ENCODE results near the gene AKAP17A.
"Not testable (repeated sequence)": the region's sequence is repeated elsewhere in the genome, so short reads cannot be mapped to it uniquely, and the experiment has no call there.

AKAP17A gene

GRCh38 chrX:1606496-1606895 lies 15.1 kb downstream of the AKAP17A start:
- no peak for DNase-seq

- no peak for DNase-seq
Observed at GRCh38 chrX:1609311-1609710, 17.9 kb downstream of the AKAP17A start.

- no peak for DNase-seq
Observed at GRCh38 chrX:1609762-1610161, 18.4 kb downstream of the AKAP17A start.

GRCh38 chrX:1610166-1610565 lies 18.8 kb downstream of the AKAP17A start:
- DNase-seq, result no peak

- no peak for DNase-seq
Observed at GRCh38 chrX:1610736-1611135, 19.3 kb downstream of the AKAP17A start.

- no peak for DNase-seq
Observed at GRCh38 chrX:1612641-1613286, 21.4 kb downstream of the AKAP17A start.

- no peak for DNase-seq
Observed at GRCh38 chrX:1614927-1615326, 23.5 kb downstream of the AKAP17A start, which contains the start of gene ASMT. Gene ASMT (plus strand): TSS chrX:1615059. CDS start chrX:1615200, 141 bp downstream.

- no peak for DNase-seq
Observed at GRCh38 chrX:1618689-1619088, 27.3 kb downstream of the AKAP17A start.

GRCh38 chrX:1623691-1624090 lies 32.3 kb downstream of the AKAP17A start:
- DNase-seq, result no peak

GRCh38 chrX:1624158-1624860 lies 32.9 kb downstream of the AKAP17A start:
- not testable (repeated sequence) for DNase-seq

GRCh38 chrX:1624861-1625215 lies 33.4 kb downstream of the AKAP17A start:
- not testable (repeated sequence) for DNase-seq

GRCh38 chrX:1629244-1629643 lies 37.8 kb downstream of the AKAP17A start:
- DNase-seq, result no peak

GRCh38 chrX:1646009-1646408 lies 54.6 kb downstream of the AKAP17A start:
- DNase-seq, result no peak

- DNase-seq, result no peak
Observed at GRCh38 chrX:1649621-1650020, 58.2 kb downstream of the AKAP17A start.

Data from NCI-H2029 treated with DMSO at 0.1 percent for 48 hours (cell line).